HG02678 (cell line): ENCODE data around the gene NDRG2.

ENCODE experiments used
- ATAC-seq: cut with Tn5 transposase; IDR thresholded peaks from one replicate; pipeline ENCODE4 v1.9.1; 2021; ENCODE audit warnings: mild to moderate bottlenecking, moderate library complexity; ENCODE audit not compliant: unreplicated experiment

Gene NDRG2

GRCh38 chr14:20973501-20973900, 51.4 kb downstream of the NDRG2 start:
- ATAC-seq: no peak

- ATAC-seq: peak; percentile 24
Measured at GRCh38 chr14:20971705-20972021, 53.2 kb downstream of the NDRG2 start.

GRCh38 chr14:20970983-20971704, 53.7 kb downstream of the NDRG2 start:
- ATAC-seq: peak; percentile 94

- peak; percentile 19 for ATAC-seq
Measured at GRCh38 chr14:20970647-20970982, 54.2 kb downstream of the NDRG2 start.

- no peak for ATAC-seq
Measured at GRCh38 chr14:20969336-20969735, 55.5 kb downstream of the NDRG2 start.
